GM18507 (cell line): Measurements from ENCODE around the gene DAB1.

Source experiments
- DNase-seq: peaks from one replicate; pipeline ENCODE4 v3.0.0; 2011; ENCODE audit warnings: low read depth; ENCODE audit not compliant: insufficient read length; ENCODE audit errors: extremely low spot score
- FAIRE-seq: peaks from 2 replicates; lab custom pipeline; 2011; peaks lifted over from hg19 to GRCh38; lab: Jason Lieb, UNC

Gene DAB1

DNA sequence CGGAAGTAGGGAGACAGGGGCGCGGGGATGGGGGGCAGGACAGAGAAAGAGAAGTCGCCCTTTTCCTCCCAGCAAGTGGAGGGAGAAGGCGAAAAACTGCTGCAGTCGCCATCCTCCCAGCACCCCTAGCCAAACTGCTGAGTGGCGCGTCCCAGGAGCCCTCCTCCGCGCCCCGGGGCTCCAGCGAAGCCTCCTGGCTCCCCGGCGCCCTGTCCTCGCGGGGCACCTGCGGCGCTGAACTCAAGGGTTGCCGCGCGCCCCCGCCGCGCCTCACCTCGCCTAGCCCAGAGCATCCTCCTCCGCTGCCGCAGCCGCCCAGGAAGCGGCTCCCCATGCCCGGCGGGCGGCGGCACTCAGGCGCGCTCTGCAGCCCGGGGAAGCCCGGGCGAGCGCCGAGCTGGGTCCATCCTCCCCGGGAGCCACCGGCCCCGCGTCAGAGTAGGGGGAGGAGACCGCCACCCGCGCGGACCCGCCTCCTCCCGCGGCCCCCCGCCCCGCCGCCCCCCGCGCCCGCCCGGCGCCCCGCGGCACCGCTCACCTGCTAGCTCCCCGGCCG lies at the start of gene DAB1:
Gene DAB1, minus strand, starts transcription at position 405 of the 556 bp plus-strand sequence. CDS start 133,030 bp downstream, outside the sequence.
- DNase-seq = no peak
- no peak for FAIRE-seq

- FAIRE-seq = no peak
- no peak for DNase-seq
Measured at GRCh38 chr1:57473448-57473847, 49.6 kb upstream of the DAB1 start.

DNA sequence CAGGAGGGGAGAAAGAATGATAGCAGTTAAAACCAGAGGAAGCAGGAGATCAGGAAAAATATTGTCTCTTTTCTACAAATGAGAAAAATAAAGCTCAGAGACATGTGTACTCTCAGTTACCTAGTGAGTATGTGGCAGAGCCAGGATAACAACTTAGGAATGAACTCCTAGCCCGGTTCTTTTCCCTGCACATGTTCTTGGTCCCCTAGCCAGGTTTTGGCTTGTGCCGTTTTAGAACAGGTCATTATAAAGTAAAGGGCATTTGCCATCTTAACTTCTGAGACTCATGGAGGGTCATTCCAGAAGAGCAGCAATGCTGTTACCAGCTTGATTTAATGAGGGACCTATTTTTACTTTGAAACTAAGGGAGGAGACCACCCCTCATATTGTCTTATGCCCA lies 48.1 kb upstream of the DAB1 start:
- no peak for FAIRE-seq
- no peak for DNase-seq

DNA sequence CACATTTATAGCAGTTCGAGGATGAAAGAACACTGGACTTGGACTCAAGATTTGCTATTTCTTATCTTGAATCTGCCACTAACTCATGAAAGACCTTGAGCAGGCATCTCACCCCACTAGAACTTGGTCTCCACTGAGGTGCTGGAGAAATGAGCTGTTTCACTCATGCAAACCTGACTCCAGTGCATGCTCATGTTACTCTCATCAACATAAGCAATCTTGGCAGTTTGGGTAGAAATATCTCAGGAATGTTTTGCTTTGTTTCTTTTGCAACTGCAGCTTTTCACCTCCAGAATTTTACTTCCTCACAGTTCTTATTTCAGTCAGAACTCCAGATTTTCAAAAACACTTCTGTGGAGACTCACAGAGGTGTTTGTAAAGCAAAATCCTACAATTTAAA lies 46.2 kb upstream of the DAB1 start:
- FAIRE-seq (no peak), DNase-seq (no peak)

DNA sequence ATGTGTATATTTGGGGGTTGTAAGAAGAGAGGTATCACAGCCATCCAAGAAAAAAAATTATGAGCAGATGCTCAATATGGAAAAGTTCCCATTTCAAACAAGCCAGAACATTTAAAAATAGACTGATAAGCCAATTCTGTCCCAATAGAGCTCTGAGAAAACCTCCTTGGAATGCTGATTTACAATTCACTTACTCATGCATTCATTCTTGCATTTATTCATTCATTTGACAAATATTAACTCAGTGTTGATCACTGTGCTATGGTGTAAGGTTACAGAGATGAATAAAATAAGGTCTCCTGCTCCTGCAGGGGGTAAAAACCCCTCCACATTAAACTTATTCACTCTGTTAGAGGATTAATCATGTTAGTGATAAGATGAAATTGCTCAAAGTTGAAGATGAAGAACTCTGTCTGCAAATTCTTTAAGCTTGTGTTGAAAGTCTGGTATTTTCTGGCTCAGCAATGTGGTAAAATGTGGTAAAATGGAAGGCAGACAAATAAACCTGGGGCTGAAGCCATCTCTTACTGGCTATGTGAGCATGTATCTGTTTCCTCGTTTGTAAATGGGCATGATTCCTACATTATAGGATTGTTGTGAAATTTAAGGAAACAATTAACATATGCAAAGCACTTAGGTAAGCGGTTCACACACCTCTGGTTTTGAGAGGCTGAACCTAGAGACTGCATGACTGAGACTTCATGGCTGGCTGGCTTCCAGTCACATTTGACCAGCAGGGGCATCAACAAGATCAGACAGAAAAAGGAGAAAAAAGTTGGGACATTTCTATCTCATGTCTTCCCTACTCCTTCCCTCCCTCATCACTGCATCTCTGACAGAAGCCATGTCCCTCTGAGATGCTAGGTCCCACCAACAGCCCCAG lies 45.0 kb upstream of the DAB1 start:
- FAIRE-seq = peak; percentile 21

DNA sequence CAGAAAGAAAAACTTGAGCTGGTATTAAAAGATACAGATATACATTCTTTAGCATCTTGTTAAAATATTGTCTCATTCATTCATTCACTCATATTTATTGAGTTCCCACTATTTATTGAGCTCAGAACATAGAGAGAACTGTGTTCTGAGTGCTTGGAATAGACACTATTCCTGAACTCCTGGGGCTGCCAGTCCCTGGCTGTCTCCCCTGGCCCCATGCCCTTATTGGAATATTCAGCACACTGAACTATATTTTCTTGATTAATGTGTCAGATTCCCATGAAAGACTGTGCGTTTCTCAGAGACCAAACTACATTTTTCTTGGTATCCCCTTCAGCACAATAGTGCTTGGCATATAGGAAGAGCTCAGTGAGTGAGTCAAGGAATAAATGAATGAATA lies 44.0 kb upstream of the DAB1 start:
- FAIRE-seq (no peak), DNase-seq (no peak)

More for the DNA sequence above, 45.0 kb upstream of the DAB1 start:
- no peak for DNase-seq

DNA sequence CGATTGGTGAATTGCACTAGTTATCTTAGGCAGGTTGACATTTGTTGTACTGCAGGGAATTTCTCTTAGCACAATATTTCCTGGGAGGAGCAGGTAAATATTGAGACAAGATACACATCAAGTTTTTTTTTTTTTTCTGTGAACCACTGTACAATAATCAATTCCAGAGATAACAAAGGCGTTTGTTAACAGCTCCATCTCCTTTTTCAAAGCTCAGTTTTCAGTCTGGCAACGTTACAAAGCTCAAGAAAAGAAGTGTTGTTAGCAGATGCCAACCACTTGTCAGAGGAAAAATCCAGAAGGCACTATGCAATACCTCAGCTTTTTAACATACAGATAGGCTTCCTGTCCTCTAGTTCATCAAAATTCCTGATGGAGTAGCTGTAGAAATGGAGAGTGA lies 40.9 kb upstream of the DAB1 start:
- FAIRE-seq (no peak), DNase-seq (no peak)

- DNase-seq (no peak), FAIRE-seq (no peak)
Measured at GRCh38 chr1:57463343-57463742, 39.5 kb upstream of the DAB1 start.

DNA sequence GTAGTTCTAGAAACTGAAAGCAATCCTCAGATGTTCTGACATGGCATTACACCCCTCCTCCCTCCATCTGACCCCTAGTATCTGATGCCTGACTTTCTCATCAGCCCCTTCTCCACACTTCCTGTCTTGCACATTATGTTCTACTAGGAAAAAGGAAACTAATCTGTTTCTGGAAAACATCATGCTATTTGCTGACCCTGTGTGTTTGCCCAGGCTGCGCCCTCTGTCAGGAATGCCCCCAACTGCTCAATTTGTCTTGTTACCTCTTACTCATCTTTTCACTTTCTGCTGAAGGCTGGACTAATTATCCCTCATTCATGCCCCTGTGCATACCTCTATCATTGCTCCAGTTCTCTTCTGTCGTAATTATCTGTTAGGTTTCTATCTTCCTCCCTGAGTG lies 37.5 kb upstream of the DAB1 start:
- FAIRE-seq (no peak), DNase-seq (no peak)

- no peak for FAIRE-seq
- no peak for DNase-seq
Measured at GRCh38 chr1:57451516-57451915, 27.7 kb upstream of the DAB1 start.

DNA sequence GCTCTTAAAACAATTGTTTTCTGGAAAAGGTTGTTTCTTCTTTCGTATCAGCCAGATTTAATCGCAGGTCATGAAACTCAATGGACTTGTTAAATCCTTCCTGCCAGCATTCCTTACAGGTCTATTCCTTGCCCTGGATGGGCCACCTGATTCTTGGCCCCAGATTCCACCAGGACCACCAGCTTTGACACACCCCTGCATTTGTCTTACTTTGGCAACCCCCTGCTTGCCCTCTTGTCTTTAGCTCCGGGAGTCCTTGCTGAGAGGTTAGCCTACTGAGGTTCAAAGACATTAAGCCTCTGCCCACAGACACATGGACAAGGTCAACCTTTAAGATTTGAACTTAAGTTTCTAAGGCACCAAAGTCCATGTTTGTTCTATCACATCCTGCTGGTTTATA lies 27.1 kb upstream of the DAB1 start:
- FAIRE-seq (no peak), DNase-seq (no peak)

DNA sequence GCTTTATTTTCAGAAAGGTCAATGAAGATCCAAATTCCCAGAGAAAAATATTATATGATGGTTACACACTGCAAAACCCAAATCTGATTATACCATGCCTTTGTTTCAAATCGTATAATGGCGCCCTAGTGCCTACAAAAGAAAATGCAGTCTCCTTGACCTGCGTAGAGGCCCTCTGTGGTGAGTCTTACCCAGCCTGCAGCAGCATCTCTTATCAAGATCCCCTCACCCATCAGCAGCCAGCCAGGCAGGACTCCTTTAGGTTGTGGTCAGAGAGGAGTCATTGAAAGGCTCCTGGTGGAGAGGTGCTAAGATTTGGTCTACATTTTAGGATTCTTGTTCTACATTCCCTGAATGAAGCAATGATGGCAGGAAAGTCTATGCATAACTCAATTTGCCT lies 23.7 kb upstream of the DAB1 start:
- no peak for DNase-seq
- no peak for FAIRE-seq

- no peak for DNase-seq
- FAIRE-seq = peak; percentile 31
Measured at GRCh38 chr1:57443004-57443403, 19.1 kb upstream of the DAB1 start.

- no peak for DNase-seq
- FAIRE-seq = no peak
Measured at GRCh38 chr1:57440096-57440495, 16.2 kb upstream of the DAB1 start.

- DNase-seq (no peak), FAIRE-seq (no peak)
Measured at GRCh38 chr1:57431400-57431799, 7.5 kb upstream of the DAB1 start.

DNA sequence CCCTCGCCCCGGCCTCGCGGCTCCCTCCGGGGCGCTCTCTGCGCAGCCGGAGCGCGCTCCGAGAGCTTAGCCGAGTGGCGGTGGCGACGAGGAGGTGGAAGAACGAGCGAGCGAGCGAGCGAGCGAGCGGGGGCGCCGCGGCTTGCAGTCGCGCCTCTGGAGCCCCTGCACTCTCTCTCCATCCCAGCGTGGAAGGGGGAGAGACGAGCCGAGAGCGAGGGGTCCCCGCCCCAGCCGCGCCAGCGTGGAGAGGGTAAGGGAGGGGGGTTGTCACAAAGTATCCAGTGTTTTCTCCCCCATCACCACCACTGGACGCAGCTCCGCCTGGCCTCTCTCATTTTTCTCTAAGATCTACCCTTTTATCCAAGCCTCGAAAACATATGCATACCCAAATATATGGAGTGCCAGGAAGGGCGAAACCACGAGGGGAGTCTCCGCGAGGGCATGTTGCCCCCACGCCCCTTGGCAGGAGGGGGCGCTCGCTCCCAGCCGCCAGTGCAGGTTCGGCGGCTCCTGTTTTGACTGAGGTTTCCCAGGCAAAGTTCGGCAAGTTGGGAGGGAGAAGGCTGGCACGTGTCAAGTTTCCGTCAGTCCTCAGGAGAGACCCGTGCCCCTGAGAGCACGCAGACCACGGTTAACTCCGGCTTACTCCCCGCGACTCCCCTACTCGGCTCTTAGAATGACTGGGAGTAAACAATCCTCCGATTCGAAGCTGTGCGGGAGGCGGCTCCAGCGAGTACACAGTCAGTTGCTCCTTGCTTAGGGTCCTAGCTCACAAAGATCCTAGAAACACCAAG lies 569 bp upstream of the DAB1 start:
- DNase-seq = no peak

GRCh38 chr1:57423135-57423655 lies 665 bp downstream of the DAB1 start:
- FAIRE-seq (no peak), DNase-seq (no peak)

More for the DNA sequence above, 569 bp upstream of the DAB1 start:
- no peak for FAIRE-seq

GRCh38 chr1:57422271-57423134 lies 1.4 kb downstream of the DAB1 start:
- DNase-seq = no peak
- no peak for FAIRE-seq

GRCh38 chr1:57421806-57422205 lies 2.1 kb downstream of the DAB1 start:
- FAIRE-seq = no peak
- DNase-seq = no peak
